ENCODE data around the gene CEP55.

- TF ChIP-seq YY1 (IDR thresholded peaks at IDR 0.05; ENCODE audit: insufficient read depth, insufficient read length): no peak
- no peak for TF ChIP-seq ZNF274 (IDR thresholded peaks at IDR 0.05; ENCODE audit: low read depth, low read length)
These were observed 5.2 kb downstream of the CEP55 start for GRCh38 chr10:93501650-93502049.
